ENCODE results near the gene ITIH3. TPM values are rescaled to one million over a fixed set of nuclear protein-coding genes. Genes with fewer than 3 reads are reported as not detected.

ITIH3 gene
- total RNA-seq (2022; extraction: Qiagen RNA extraction; ENCODE audit: low read depth) = 0.08 to 0.22 TPM (median 0.17 TPM) in 4 of 5 replicates, not detected in the other

GRCh38 chr3:52794612-52795099 is at the start of gene ITIH3:
Gene ITIH3, plus strand, starts transcription at chr3:52794796. Its CDS starts 8 bp downstream, at chr3:52794804.

DNA sequence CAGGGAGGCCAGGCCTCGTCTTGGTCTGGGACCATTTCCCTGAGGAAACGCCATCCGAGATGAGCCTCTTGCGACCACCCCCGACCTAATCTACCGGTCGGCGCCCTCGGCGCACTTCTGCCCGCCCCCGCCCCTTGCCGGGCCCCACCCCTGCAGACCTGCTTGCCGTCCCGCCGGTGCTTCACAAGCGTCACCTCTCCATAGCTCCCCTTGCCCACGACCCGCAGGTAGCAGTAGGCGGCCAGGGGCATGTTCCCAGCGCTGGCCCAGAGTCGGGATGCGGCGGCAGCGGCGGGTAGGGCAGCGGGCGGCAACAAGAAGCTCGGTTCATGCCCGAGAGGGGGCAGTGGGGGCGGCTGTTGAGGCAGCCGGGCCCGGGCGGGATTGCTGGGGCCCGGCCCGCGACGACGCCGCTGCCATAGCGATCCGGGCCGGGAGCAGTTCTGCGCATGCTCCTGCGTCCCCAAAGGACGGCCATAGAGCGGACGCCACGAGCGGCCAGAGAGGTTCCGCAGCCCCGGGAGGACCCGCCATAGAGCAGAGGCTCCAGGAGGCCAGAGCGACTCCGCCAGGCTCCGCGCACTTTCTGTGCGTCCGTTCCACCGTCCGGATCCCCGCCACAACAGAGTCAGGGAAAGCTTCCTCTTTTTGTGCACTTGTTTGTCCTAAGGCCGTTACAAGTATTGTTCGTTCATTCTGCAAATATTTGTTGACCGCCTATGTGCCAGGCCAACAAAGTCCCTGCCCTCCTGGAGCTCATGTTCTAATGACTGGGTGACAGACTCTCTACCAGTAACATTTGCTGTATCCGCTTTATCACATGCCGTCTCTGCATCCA is 23.9 kb upstream of the ITIH3 start, which contains the start of gene NEK4:
Gene NEK4 (minus strand): TSS at position 445 of the 838 bp plus-strand sequence. CDS start 194 bp downstream, at position 251.

DNA sequence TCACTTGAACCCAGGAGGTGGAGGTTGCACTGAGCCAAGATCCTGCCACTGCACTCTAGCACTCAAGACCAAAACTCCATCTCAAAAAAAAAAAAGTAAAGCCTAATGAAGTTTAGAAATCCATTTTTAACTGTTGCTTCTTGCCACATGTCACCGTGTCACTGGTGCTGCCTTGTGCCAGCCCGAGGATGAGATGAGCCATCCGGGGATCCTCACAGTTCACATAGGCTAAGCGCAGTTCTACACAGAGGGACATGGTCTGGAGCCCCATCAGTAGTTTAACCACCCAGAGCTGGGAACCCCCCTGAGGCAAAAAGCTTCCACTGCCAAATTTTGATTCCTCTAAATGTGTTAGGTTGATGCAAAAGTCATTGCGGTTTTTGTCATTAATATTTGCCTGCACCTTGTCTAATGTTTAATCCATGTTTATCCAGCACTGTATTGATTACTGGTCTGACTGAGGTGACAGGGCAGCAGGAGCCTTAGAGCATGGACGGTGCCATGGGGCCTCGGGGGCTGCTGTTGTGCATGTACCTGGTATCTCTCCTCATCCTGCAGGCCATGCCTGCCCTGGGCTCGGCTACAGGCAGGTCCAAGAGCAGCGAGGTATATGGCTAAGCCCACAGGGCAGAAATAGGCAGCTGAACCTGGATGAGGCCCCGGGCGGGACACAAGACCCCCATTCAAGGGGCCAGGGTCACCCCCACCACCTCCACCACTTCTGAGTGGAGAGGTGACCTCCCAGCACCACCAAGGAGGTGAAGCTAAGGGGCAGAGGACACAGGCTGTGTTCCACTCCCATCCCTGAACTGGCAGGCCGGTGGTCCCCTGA is 17.3 kb upstream of the ITIH3 start, which contains the start of gene ITIH1:
Gene ITIH1 (plus strand): TSS at position 473 of the 832 bp plus-strand sequence. CDS start 17 bp downstream, at position 490.

GRCh38 chr3:52830535-52831258 is 36.1 kb downstream of the ITIH3 start, which contains the start of gene ITIH4:
Gene ITIH4, minus strand, starts transcription at chr3:52830672. Its CDS starts 30 bp downstream, at chr3:52830642.

DNA sequence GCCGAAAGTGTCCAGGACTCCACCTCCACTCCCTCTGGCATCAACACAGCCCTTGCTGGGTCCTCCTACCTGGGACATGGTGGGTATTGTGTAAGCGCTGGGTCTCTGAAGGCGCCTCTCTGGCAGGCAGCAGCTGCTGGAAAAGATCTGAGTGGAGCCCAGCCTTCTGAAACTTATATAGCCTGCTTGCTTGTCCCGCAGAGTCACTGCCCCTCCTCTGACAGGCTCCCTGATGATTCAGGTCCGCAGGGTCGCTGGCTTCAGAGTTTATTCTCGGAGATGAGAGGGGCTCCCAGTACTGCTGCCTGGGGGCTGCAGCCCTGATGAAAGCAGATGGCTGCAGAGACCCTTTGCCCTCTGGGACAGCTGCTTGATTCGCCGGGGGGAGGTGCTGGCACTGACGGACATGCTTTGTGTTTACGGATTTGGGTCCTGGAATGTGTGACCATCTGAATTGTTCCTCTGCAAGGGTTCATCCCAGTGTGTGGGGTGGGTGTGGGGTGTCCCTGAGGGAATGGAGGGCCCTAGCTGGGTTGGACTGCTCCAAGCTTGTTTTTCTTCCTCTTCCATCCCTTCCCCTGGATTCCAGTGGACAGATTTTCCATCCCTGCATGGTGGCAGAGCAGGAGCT is 40.4 kb downstream of the ITIH3 start, which contains the start of gene MUSTN1:
Gene MUSTN1 (minus strand): TSS at position 149 of the 631 bp plus-strand sequence. CDS start 71 bp downstream, at position 78.

Other genes starting within 250 kb of the ITIH3 start
- 12.0 to 17.2 TPM (median 14.8 TPM) in 5 replicates for gene PBRM1, start 108.9 kb upstream of the ITIH3 start, total RNA-seq (2022; extraction: Qiagen RNA extraction; ENCODE audit: low read depth)
- 93.4 to 131 TPM (median 97.8 TPM) in 5 replicates for gene GNL3, start 108.8 kb upstream of the ITIH3 start, total RNA-seq (2022; extraction: Qiagen RNA extraction; ENCODE audit: low read depth)
- gene GLT8D1, start 89.0 kb upstream of the ITIH3 start, total RNA-seq (2022; extraction: Qiagen RNA extraction; ENCODE audit: low read depth) = 31.7 to 39.6 TPM (median 38.2 TPM) in 5 replicates
- gene SPCS1, start 88.7 kb upstream of the ITIH3 start, total RNA-seq (2022; extraction: Qiagen RNA extraction; ENCODE audit: low read depth) = 147 to 172 TPM (median 165 TPM) in 5 replicates
- gene NEK4, start 23.9 kb upstream of the ITIH3 start, total RNA-seq (2022; extraction: Qiagen RNA extraction; ENCODE audit: low read depth) = 10.7 to 14.5 TPM (median 14.0 TPM) in 5 replicates
- gene ITIH1, start 17.2 kb upstream of the ITIH3 start, total RNA-seq (2022; extraction: Qiagen RNA extraction; ENCODE audit: low read depth) = not detected in 5 replicates
- 0.47 to 1.7 TPM (median 0.97 TPM) in 5 replicates for gene ITIH4, start 35.9 kb downstream of the ITIH3 start, total RNA-seq (2022; extraction: Qiagen RNA extraction; ENCODE audit: low read depth)
- 0.35 TPM in 1 of 5 replicates, not detected in the others for gene MUSTN1, start 40.2 kb downstream of the ITIH3 start, total RNA-seq (2022; extraction: Qiagen RNA extraction; ENCODE audit: low read depth)
- gene STIMATE, start 102.8 kb downstream of the ITIH3 start, total RNA-seq (2022; extraction: Qiagen RNA extraction; ENCODE audit: low read depth) = 5.9 to 9.4 TPM (median 7.7 TPM) in 5 replicates

Data from A549 treated with GW870086 at 1 μM for 4 hours (cell line).